ENCODE data around the gene CRCP. TPM values are rescaled to one million over a fixed set of nuclear protein-coding genes. Genes with fewer than 3 reads are reported as not detected.
A peak's percentile ranks its signal among the peaks of the same experiment; 100 is the strongest.
"Not testable (repeated sequence)": the region's sequence is repeated elsewhere in the genome, so short reads cannot be mapped to it uniquely, and the experiment has no call there.

The CRCP gene
- total and polyA plus RNA-seq, 4 donors: 18.9 to 43.0 (median 32.4) TPM

- H3K27ac ChIP-seq (ENCODE audit: low read depth in 1 of 2, low read length in 1 of 2): peak overlapping the region in 1 of 2 donors; percentile 57
- H3K4me1 ChIP-seq (ENCODE audit: control insufficient read depth in 5 of 5, insufficient read depth in 5 of 5, low read length in 5 of 5): peaks cover 4 to 51% (median 15%) of the 10 kb centered on the region in 5 donors
Measured at GRCh38 chr7:66145400-66146104, 30.9 kb downstream of the CRCP start.

GRCh38 chr7:66146701-66147100 lies 32.1 kb downstream of the CRCP start:
- DNase-seq (no peak), ATAC-seq (ENCODE audit: insufficient read depth, low FRiP score) (no peak)
- Histone ChIP-seq H3K9ac (ENCODE audit: insufficient read depth in 1 of 2, low read length in 2 of 2) (no peak overlapping the region), H3K9me3 (ENCODE audit: control insufficient read depth in 4 of 4, insufficient read depth in 3 of 4, low read length in 3 of 4) (no peaks in the 10 kb centered on the region), H3K4me3 (no peak overlapping the region), H3K4me1 (ENCODE audit: control insufficient read depth in 5 of 5, insufficient read depth in 5 of 5, low read length in 5 of 5) (peaks cover 12 to 55% (median 19%) of the 10 kb centered on the region in 5 donors), H3K36me3 (ENCODE audit: control insufficient read depth in 4 of 4, insufficient read depth in 4 of 4, low read length in 4 of 4) (peaks cover 0 to 26% (median 7%) of the 10 kb centered on the region in 4 donors), H3K27ac (ENCODE audit: low read depth in 1 of 2, low read length in 1 of 2) (no peak overlapping the region), H3K27me3 (ENCODE audit: control insufficient read depth in 3 of 3, insufficient read depth in 3 of 3, low read length in 2 of 3) (no peaks in the 10 kb centered on the region)
- WGBS, 2 donors: 92 to 93% methylated on average over 5 of the region's 5 CpGs
- no peak for TF ChIP-seq CTCF (IDR thresholded peaks at IDR 0.05; ENCODE audit: control extremely low read depth, extremely low read depth)

More at GRCh38 chr7:66145400-66146104, 30.9 kb downstream of the CRCP start:
- DNase-seq (peak; percentile 95 to 97 (median 97)), ATAC-seq (ENCODE audit: insufficient read depth, low FRiP score) (no peak)
- H3K9ac ChIP-seq (ENCODE audit: insufficient read depth in 1 of 2, low read length in 2 of 2): no peak overlapping the region
- no peaks in the 10 kb centered on the region for H3K9me3 ChIP-seq (ENCODE audit: control insufficient read depth in 4 of 4, insufficient read depth in 3 of 4, low read length in 3 of 4)
- no peaks in the 10 kb centered on the region for H3K27me3 ChIP-seq (ENCODE audit: control insufficient read depth in 3 of 3, insufficient read depth in 3 of 3, low read length in 2 of 3)
- peaks cover 0 to 28% (median 8%) of the 10 kb centered on the region in 4 donors for H3K36me3 ChIP-seq (ENCODE audit: control insufficient read depth in 4 of 4, insufficient read depth in 4 of 4, low read length in 4 of 4)
- TF ChIP-seq CTCF (IDR thresholded peaks at IDR 0.05; ENCODE audit: control extremely low read depth, extremely low read depth): no peak
- no peak overlapping the region for H3K4me3 ChIP-seq
- 85 to 89% methylated on average over 17 of the region's 17 CpGs for WGBS, 2 donors

DNA sequence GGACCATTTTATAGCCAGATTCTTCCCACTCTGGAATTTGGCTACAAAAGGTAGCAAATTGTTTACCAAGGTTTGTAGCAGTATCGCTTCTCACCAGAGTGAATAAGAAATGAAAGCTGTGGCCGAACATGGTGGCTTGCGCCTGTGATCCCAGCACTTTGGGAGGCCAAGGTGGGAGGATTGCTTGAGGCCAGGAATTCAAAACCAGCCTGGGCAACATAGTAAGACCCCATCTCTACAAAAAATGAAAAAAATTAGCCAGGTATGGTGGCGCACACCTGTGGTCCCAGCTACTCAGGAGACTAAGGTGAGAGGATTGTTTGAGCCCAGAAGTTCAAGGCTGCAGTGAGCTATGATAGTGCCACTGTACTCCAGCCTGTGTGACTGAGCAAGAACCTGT lies 33.0 kb downstream of the CRCP start:
- not testable (repeated sequence) for H3K27me3 ChIP-seq (ENCODE audit: control insufficient read depth in 3 of 3, insufficient read depth in 3 of 3, low read length in 2 of 3); H3K9me3 ChIP-seq (ENCODE audit: control insufficient read depth in 4 of 4, insufficient read depth in 3 of 4, low read length in 3 of 4); H3K4me3 ChIP-seq; H3K27ac ChIP-seq (ENCODE audit: low read depth in 1 of 2, low read length in 1 of 2); DNase-seq; H3K9ac ChIP-seq (ENCODE audit: insufficient read depth in 1 of 2, low read length in 2 of 2); ATAC-seq (ENCODE audit: insufficient read depth, low FRiP score)
- Histone ChIP-seq H3K4me1 (ENCODE audit: control insufficient read depth in 5 of 5, insufficient read depth in 5 of 5, low read length in 5 of 5) (peaks cover 21 to 65% (median 26%) of the 10 kb centered on the region in 5 donors), H3K36me3 (ENCODE audit: control insufficient read depth in 4 of 4, insufficient read depth in 4 of 4, low read length in 4 of 4) (peaks cover 0 to 21% (median 2%) of the 10 kb centered on the region in 4 donors)
- WGBS, 2 donors: 98 to 99% methylated on average over 4 of the region's 4 CpGs

DNA sequence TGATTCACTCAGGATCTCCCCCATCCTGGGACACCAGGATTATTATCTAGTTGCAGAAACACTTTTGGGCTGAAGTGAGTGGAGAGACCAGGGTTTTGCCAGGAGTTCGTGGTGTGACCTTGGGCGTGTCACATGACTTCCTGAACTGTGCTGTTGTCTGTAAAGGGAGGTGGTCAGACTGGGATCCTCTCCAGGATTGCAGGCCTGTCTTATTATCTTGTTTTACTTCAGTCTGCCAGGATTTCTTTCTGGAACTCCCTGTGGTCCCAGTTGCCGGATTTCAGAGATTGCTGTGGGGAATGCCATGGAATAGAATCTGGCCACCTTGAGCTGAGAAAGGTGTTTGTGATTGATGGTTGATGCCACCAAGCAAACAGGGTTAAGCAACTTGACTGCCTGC lies 35.8 kb downstream of the CRCP start:
- Histone ChIP-seq H3K27me3 (ENCODE audit: control insufficient read depth in 3 of 3, insufficient read depth in 3 of 3, low read length in 2 of 3) (no peaks in the 10 kb centered on the region), H3K9ac (ENCODE audit: insufficient read depth in 1 of 2, low read length in 2 of 2) (no peak overlapping the region), H3K9me3 (ENCODE audit: control insufficient read depth in 4 of 4, insufficient read depth in 3 of 4, low read length in 3 of 4) (no peaks in the 10 kb centered on the region), H3K36me3 (ENCODE audit: control insufficient read depth in 4 of 4, insufficient read depth in 4 of 4, low read length in 4 of 4) (peaks cover 2 to 17% (median 9%) of the 10 kb centered on the region in 4 donors), H3K4me3 (no peak overlapping the region), H3K4me1 (ENCODE audit: control insufficient read depth in 5 of 5, insufficient read depth in 5 of 5, low read length in 5 of 5) (peaks cover 19 to 44% (median 25%) of the 10 kb centered on the region in 5 donors), H3K27ac (ENCODE audit: low read depth in 1 of 2, low read length in 1 of 2) (peak overlapping the region; percentile 62 to 83)
- no peak for TF ChIP-seq CTCF (IDR thresholded peaks at IDR 0.05; ENCODE audit: control extremely low read depth, extremely low read depth)
- no peak for ATAC-seq (ENCODE audit: insufficient read depth, low FRiP score)
- DNase-seq: peak; percentile 25 to 63 (median 31)
- 29 to 39% methylated on average over 3 of the region's 3 CpGs for WGBS, 2 donors
